NCI-H2227 (cell line): ENCODE measurements around the gene ROR2.

Experiments used
- DNase-seq: peaks from one replicate; lab custom pipeline; 2025; ENCODE audit not compliant: unreplicated experiment; lab: John Stamatoyannopoulos, UW

Gene ROR2

GRCh38 chr9:91693226-91693625, 256.8 kb downstream of the ROR2 start:
- no peak for DNase-seq

GRCh38 chr9:91690540-91691249, 259.3 kb downstream of the ROR2 start:
- no peak for DNase-seq

GRCh38 chr9:91689006-91689405, 261.0 kb downstream of the ROR2 start:
- DNase-seq: no peak

GRCh38 chr9:91683269-91683668, 266.8 kb downstream of the ROR2 start:
- no peak for DNase-seq

GRCh38 chr9:91682806-91683205, 267.2 kb downstream of the ROR2 start:
- DNase-seq: no peak

- peak; percentile 79 for DNase-seq
These were observed 268.3 kb downstream of the ROR2 start for GRCh38 chr9:91681461-91682305.

- DNase-seq: peak; percentile 29
These were observed 269.0 kb downstream of the ROR2 start for GRCh38 chr9:91680998-91681397.

- no peak for DNase-seq
These were observed 269.9 kb downstream of the ROR2 start for GRCh38 chr9:91680106-91680505.

GRCh38 chr9:91678807-91679580, 271.0 kb downstream of the ROR2 start:
- DNase-seq: no peak

- no peak for DNase-seq
These were observed 272.1 kb downstream of the ROR2 start for GRCh38 chr9:91677822-91678436.

GRCh38 chr9:91677331-91677730, 272.7 kb downstream of the ROR2 start:
- DNase-seq: no peak

- DNase-seq: no peak
These were observed 274.0 kb downstream of the ROR2 start for GRCh38 chr9:91676046-91676445.

GRCh38 chr9:91664663-91665062, 285.4 kb downstream of the ROR2 start:
- no peak for DNase-seq

- no peak for DNase-seq
These were observed 286.2 kb downstream of the ROR2 start for GRCh38 chr9:91663858-91664257.

- no peak for DNase-seq
These were observed 288.6 kb downstream of the ROR2 start for GRCh38 chr9:91661451-91661850.

- no peak for DNase-seq
These were observed 289.5 kb downstream of the ROR2 start for GRCh38 chr9:91660521-91660920.

- DNase-seq: no peak
These were observed 290.2 kb downstream of the ROR2 start for GRCh38 chr9:91659529-91660495.

- no peak for DNase-seq
These were observed 291.4 kb downstream of the ROR2 start for GRCh38 chr9:91658513-91659105.

- DNase-seq: no peak
These were observed 292.5 kb downstream of the ROR2 start for GRCh38 chr9:91657501-91657900.

- no peak for DNase-seq
These were observed 294.4 kb downstream of the ROR2 start for GRCh38 chr9:91655658-91656057.
